Measurements from ENCODE around the gene C20orf204. TPM values are rescaled to one million over a fixed set of nuclear protein-coding genes. Genes with fewer than 3 reads are reported as not detected.

The C20orf204 gene
- total and polyA plus RNA-seq, 2 donors (not counting 3 experiments of a cell fraction or from before 2014, with no cell fraction given) = 2.8 to 5.8 TPM

DNA sequence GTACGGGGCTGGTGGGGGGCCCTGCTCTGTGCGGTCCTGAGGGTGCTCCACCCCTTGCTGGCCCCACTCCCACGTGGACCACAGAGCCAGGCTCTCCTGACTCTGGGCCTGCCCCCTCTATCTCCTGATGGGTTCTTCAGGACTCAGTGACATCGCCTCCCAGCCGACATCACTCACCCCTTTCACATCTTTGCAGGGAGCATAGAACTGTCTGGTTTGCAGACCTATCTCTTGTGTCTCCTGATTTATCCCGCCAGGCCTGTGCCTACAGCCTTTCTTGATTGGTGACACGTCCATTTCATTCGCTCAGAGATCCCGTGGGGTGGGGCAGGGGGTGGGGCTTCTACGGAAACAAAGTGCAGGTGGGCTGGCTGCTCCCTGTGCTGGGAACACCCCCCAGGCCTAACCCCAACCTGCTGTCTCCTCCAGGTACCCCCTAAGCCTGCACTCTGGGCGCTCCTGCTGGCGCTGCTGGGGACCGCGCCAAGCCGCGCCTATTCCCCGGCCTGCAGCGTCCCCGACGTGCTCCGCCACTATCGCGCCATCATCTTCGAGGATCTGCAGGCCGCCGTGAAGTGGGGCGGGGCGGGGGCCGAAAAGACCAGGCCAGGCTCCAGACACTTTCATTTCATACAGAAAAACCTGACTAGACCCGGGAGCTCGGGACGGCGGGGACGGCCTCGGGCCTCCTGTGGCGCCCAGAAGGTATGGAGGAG, 1.7 kb downstream of the C20orf204 start:
- BruUV-seq (replicated peaks) = no TSS peak
- Histone ChIP-seq H3K4me1 (ENCODE audit: control insufficient read depth, extremely low read depth, insufficient read depth, low read length) (peaks cover 40% of the 10 kb centered on the region), H3K27ac (ENCODE audit: insufficient read depth, low read depth, low read length) (no peak overlapping the region), H3K4me2 (ENCODE audit: insufficient read depth, low read length) (peak overlapping the region; percentile 19), H3K27me3 (ENCODE audit: control insufficient read depth in 2 of 2, insufficient read depth in 2 of 2, low read length in 2 of 2) (no peaks in the 10 kb centered on the region), H3K4me3 (replicated peaks in 1 of 3; ENCODE audit: insufficient read depth in 1 of 3, low read depth in 1 of 3, low read length in 3 of 3) (peak overlapping the region in 2 of 3 experiments; percentile 10 to 65), H3K9me1 (replicated peaks; ENCODE audit: control insufficient read depth, extremely low read depth, insufficient read depth, low read length) (no peaks in the 10 kb centered on the region), H3K79me2 (ENCODE audit: control insufficient read depth, insufficient read depth, low read length) (no peaks in the 10 kb centered on the region), H2AFZ (ENCODE audit: low read depth, low read length) (no peak overlapping the region), H3K9ac (replicated peaks; ENCODE audit: extremely low read depth, insufficient read depth, low read length) (no peak overlapping the region), H3K9me3 (replicated peaks; ENCODE audit: control insufficient read depth, insufficient read depth, low read length) (no peaks in the 10 kb centered on the region), H3K36me3 (ENCODE audit: control insufficient read depth in 2 of 2, extremely low read depth in 1 of 2, insufficient read depth in 2 of 2, low read length in 2 of 2) (peaks cover 0 to 4% of the 10 kb centered on the region in 2 experiments), H4K20me1 (replicated peaks; ENCODE audit: control insufficient read depth, extremely low read depth, insufficient read depth, low read length) (no peaks in the 10 kb centered on the region)
- CTCF ChIA-PET = interaction anchor here (0.7 to 7.5 kb wide), 16 partner anchors 10 to 541 kb away, joined by 3 to 412 read pairs (median 9); partner anchors contain the start of genes LKAAEAR1, OPRL1, PRPF6 and PTK6
- FAIRE-seq (no peak), DNase-seq (ENCODE audit: low read depth, low spot score) (no peak)
- intact Hi-C loops (cut with micrococcal nuclease) = no loop called here
- TF ChIP-seq, protein P1, sequence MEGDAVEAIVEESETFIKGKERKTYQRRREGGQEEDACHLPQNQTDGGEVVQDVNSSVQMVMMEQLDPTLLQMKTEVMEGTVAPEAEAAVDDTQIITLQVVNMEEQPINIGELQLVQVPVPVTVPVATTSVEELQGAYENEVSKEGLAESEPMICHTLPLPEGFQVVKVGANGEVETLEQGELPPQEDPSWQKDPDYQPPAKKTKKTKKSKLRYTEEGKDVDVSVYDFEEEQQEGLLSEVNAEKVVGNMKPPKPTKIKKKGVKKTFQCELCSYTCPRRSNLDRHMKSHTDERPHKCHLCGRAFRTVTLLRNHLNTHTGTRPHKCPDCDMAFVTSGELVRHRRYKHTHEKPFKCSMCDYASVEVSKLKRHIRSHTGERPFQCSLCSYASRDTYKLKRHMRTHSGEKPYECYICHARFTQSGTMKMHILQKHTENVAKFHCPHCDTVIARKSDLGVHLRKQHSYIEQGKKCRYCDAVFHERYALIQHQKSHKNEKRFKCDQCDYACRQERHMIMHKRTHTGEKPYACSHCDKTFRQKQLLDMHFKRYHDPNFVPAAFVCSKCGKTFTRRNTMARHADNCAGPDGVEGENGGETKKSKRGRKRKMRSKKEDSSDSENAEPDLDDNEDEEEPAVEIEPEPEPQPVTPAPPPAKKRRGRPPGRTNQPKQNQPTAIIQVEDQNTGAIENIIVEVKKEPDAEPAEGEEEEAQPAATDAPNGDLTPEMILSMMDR (IDR thresholded peaks at IDR 0.05; ENCODE audit: extremely low read depth in 1 of 2, insufficient read depth in 1 of 2, low read depth in 1 of 2, low read length in 2 of 2) = no peak
- TF ChIP-seq EZH2 (IDR thresholded peaks at IDR 0.05; ENCODE audit: borderline replicate concordance, low read depth, low read length, severe bottlenecking) (no peak), POLR2AphosphoS5 (IDR thresholded peaks at IDR 0.05; ENCODE audit: insufficient read depth, low read depth, low read length) (no peak), GATA2 (IDR thresholded peaks at IDR 0.05; ENCODE audit: insufficient read depth, insufficient read length, low read depth, low read length) (no peak), FOS (IDR thresholded peaks at IDR 0.05; ENCODE audit: borderline replicate concordance, insufficient read depth, low read length) (no peak), MYC (IDR thresholded peaks at IDR 0.05; ENCODE audit: low read depth, low read length) (no peak), JUN (IDR thresholded peaks at IDR 0.05; ENCODE audit: borderline replicate concordance, insufficient read depth, insufficient read length, low read depth) (no peak), POLR2A (IDR thresholded peaks at IDR 0.05; ENCODE audit: low read depth, low read length) (no peak)
- TF ChIP-seq, protein P2, sequence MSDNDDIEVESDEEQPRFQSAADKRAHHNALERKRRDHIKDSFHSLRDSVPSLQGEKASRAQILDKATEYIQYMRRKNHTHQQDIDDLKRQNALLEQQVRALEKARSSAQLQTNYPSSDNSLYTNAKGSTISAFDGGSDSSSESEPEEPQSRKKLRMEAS (IDR thresholded peaks at IDR 0.05; ENCODE audit: insufficient read depth, insufficient read length) = no peak
- POLR2A ChIA-PET = interaction anchor here (1.8 to 2.3 kb wide), 3 partner anchors 16 to 25 kb away, joined by 6 to 21 read pairs (median 6); partner anchors contain the start of gene TCEA2
- dilution Hi-C loops (cut with MboI; ENCODE audit: extremely low pct_ligation_motif_present, low sequenced_read_pairs) = no loop called here

All from endothelial cell of umbilical vein (primary cell).